ENCODE results near the gene SPAG16.

- no peak for TF ChIP-seq POLR2A (IDR thresholded peaks at IDR 0.05)
- TF ChIP-seq CTCF (IDR thresholded peaks at IDR 0.05) = no peak
Observed at GRCh38 chr2:214064471-214064870, 780.2 kb downstream of the SPAG16 start.
